GM12872 (cell line): ENCODE data around the gene RSPH6A.

Source experiments
- CTCF ChIP-seq: IDR thresholded peaks from 3 replicates; pipeline ENCODE4 v1.5.1; 2011; ENCODE audit warnings: low read depth, mild to moderate bottlenecking, low read length, moderate library complexity; ENCODE audit not compliant: insufficient read depth

RSPH6A gene

GRCh38 chr19:45789035-45789786 lies 25.9 kb downstream of the RSPH6A start:
- no peak for TF ChIP-seq CTCF

- no peak for TF ChIP-seq CTCF
Measured at GRCh38 chr19:45786533-45786894, 28.6 kb downstream of the RSPH6A start.

- no peak for TF ChIP-seq CTCF
Measured at GRCh38 chr19:45785781-45786532, 29.2 kb downstream of the RSPH6A start.

GRCh38 chr19:45785097-45785496 lies 30.0 kb downstream of the RSPH6A start:
- no peak for TF ChIP-seq CTCF

GRCh38 chr19:45784096-45784495 lies 31.0 kb downstream of the RSPH6A start:
- no peak for TF ChIP-seq CTCF

- TF ChIP-seq CTCF = no peak
Measured at GRCh38 chr19:45782820-45783785, 32.0 kb downstream of the RSPH6A start.
